Germinal center (tissue), 1 donor: ENCODE data around the gene CYP39A1.

Source experiments
- DNase-seq: peaks from one replicate; pipeline ENCODE4 v3.0.0; 2012; ENCODE audit warnings: mixed read lengths, low spot score

The CYP39A1 gene

GRCh38 chr6:46511320-46511719 is 141.3 kb downstream of the CYP39A1 start:
- DNase-seq = no peak

- DNase-seq = no peak
Observed at GRCh38 chr6:46510651-46511050, 142.0 kb downstream of the CYP39A1 start.

GRCh38 chr6:46509981-46510510 is 142.6 kb downstream of the CYP39A1 start:
- no peak for DNase-seq

GRCh38 chr6:46509063-46509462 is 143.6 kb downstream of the CYP39A1 start:
- no peak for DNase-seq

GRCh38 chr6:46507426-46507825 is 145.2 kb downstream of the CYP39A1 start:
- DNase-seq = no peak

GRCh38 chr6:46505693-46506512 is 146.7 kb downstream of the CYP39A1 start:
- DNase-seq = no peak

- no peak for DNase-seq
Observed at GRCh38 chr6:46504242-46504641, 148.4 kb downstream of the CYP39A1 start.

- no peak for DNase-seq
Observed at GRCh38 chr6:46502486-46503119, 150.0 kb downstream of the CYP39A1 start.

GRCh38 chr6:46501136-46502089 is 151.2 kb downstream of the CYP39A1 start:
- DNase-seq = no peak

- DNase-seq = no peak
Observed at GRCh38 chr6:46500382-46500781, 152.2 kb downstream of the CYP39A1 start.
